T-cell (primary cell): ENCODE results near the gene MMP2. TPM values are rescaled to one million over a fixed set of nuclear protein-coding genes. Genes with fewer than 3 reads are reported as not detected.

Experiments
- ATAC-seq, 4 experiments: fragments of 200-7000 bp in 3 of 4; fragments of 150-1000 bp in 1 of 4; cut with Tn5 transposase; replicated peaks in 1 of 4; 1 replicate in 3 of 4; 2 replicates in 1 of 4; pipeline ENCODE4 v1.10.0; 2021; ENCODE audit warnings: moderate library complexity in 3 of 4, mild to moderate bottlenecking in 2 of 4, moderate number of reproducible peaks in 1 of 4
- CTCF ChIA-PET, 2 donors: fragments of 300-600 bp; sonication (Branson Sonifier 250); formaldehyde crosslinking; loops; one replicate each; lab custom pipeline; 2022; ENCODE audit warnings: antibody characterized with exemption in 2 of 2; lab: Charles Lee
- POLR2A ChIA-PET, 2 donors: fragments of 300-600 bp; sonication (Branson Sonifier 250); formaldehyde crosslinking; loops; one replicate each; lab custom pipeline; 2022; ENCODE audit warnings: antibody characterized with exemption in 2 of 2; lab: Charles Lee
- DNase-seq, 35 experiments: peaks; one replicate each; pipeline versions ENCODE4 v3.0.0 to v3.0.0-alpha.2; 2013 to 2023
- H3K27ac ChIP-seq: one replicate; pipeline ENCODE4 v1.5.1; 2013; ENCODE audit warnings: low read length
- H3K27me3 ChIP-seq, 2 experiments: replicated peaks in 1 of 2; 1 replicate in 1 of 2; 2 replicates in 1 of 2; pipeline versions ENCODE4 v1.6.1 to v1.7.0; 2013; ENCODE audit warnings: low read length in 1 of 2, mixed read lengths in 1 of 2; ENCODE audit not compliant: control insufficient read depth in 2 of 2, insufficient read depth in 2 of 2; ENCODE audit errors: extremely low read depth in 1 of 2
- H3K36me3 ChIP-seq, 2 donors: 1 replicate in 1 of 2; 2 replicates in 1 of 2; pipeline versions ENCODE4 v1.6.1 to v1.7.0; 2013; ENCODE audit warnings: low read length in 1 of 2; ENCODE audit not compliant: control insufficient read depth in 2 of 2, insufficient read depth in 1 of 2; ENCODE audit errors: extremely low read depth in 1 of 2
- H3K4me1 ChIP-seq, 2 experiments: 1 replicate in 1 of 2; 2 replicates in 1 of 2; pipeline versions ENCODE4 v1.6.1 to v1.7.0; 2013; ENCODE audit warnings: low read length in 2 of 2, mixed read lengths in 1 of 2; ENCODE audit not compliant: insufficient read depth in 2 of 2, control insufficient read depth in 1 of 2; ENCODE audit errors: extremely low read depth in 1 of 2
- H3K4me3 ChIP-seq, 2 donors: 1 replicate in 1 of 2; 2 replicates in 1 of 2; pipeline versions ENCODE4 v1.5.1 to v1.7.0; 2013; ENCODE audit warnings: mild to moderate bottlenecking in 2 of 2, low read length in 1 of 2, moderate library complexity in 1 of 2; ENCODE audit not compliant: control insufficient read depth in 1 of 2; ENCODE audit errors: extremely low read depth in 1 of 2
- H3K9me3 ChIP-seq: 2 replicates; pipeline ENCODE4 v1.7.0; 2013
- H3K27ac Mint-ChIP-seq, 2 donors: one replicate each; pipeline ENCODE4 v1.8.0; 2020 to 2021; ENCODE audit warnings: mild to moderate bottlenecking in 2 of 2, mixed read lengths in 2 of 2
- H3K27me3 Mint-ChIP-seq, 2 donors: one replicate each; pipeline ENCODE4 v1.8.0; 2021 to 2022; ENCODE audit warnings: mixed read lengths in 2 of 2
- H3K36me3 Mint-ChIP-seq: one replicate; pipeline ENCODE4 v1.8.0; 2021; ENCODE audit warnings: mixed read lengths
- H3K4me1 Mint-ChIP-seq, 3 donors: one replicate each; pipeline ENCODE4 v1.8.0; 2020 to 2022; ENCODE audit warnings: mixed read lengths in 3 of 3, mild to moderate bottlenecking in 1 of 3
- H3K4me3 Mint-ChIP-seq, 3 donors: one replicate each; pipeline ENCODE4 v1.8.0; 2020 to 2022; ENCODE audit warnings: mild to moderate bottlenecking in 3 of 3, mixed read lengths in 3 of 3, moderate library complexity in 3 of 3
- H3K9me3 Mint-ChIP-seq, 3 donors: one replicate each; pipeline ENCODE4 v1.8.0; 2020 to 2022; ENCODE audit warnings: mixed read lengths in 3 of 3
- WGBS: methylation state at CpG from one replicate; pipeline ENCODE4 v1.1.5; 2013; ENCODE audit warnings: missing lambda C conversion rate; ENCODE audit not compliant: insufficient coverage; 5-methylcytosine and 5-hydroxymethylcytosine counted together
- total RNA-seq, 35 experiments: library from RNA in 6 of 35; stranded (reverse) in 6 of 35; fragments of 120-200 nt in 1 of 35; gene quantifications; one replicate each; pipeline versions ENCODE4 v1.2.1 to v1.2.4 and lab custom pipeline; 2013 to 2026

Gene MMP2
- total RNA-seq, 5 donors from 2014 or later (not counting 1 experiment from before 2014, with no cell fraction given) = 0.44 to 2.4 (median 1.8) TPM; not detected in 1

GRCh38 chr16:55495616-55496289, 16.8 kb downstream of the MMP2 start:
- Mint-ChIP-seq H3K27me3 (peaks cover 5 to 7% of the 10 kb centered on the region in 2 donors), H3K27ac (no peak overlapping the region), H3K4me3 (no peak overlapping the region), H3K9me3 (no peaks in the 10 kb centered on the region), H3K4me1 (peaks cover 4 to 13% (median 8%) of the 10 kb centered on the region in 3 donors), H3K36me3 (no peaks in the 10 kb centered on the region)
- Histone ChIP-seq H3K36me3 (no peaks in the 10 kb centered on the region), H3K4me1 (peaks cover 0 to 9% of the 10 kb centered on the region in 2 experiments), H3K9me3 (no peaks in the 10 kb centered on the region), H3K4me3 (no peak overlapping the region), H3K27me3 (peaks cover 0 to 13% of the 10 kb centered on the region in 2 experiments), H3K27ac (no peak overlapping the region)
- no peak for ATAC-seq
- no peak for DNase-seq
- WGBS = 86% methylated on average over 1 of the region's 7 CpGs
- POLR2A ChIA-PET = no interaction called here
- CTCF ChIA-PET = no interaction called here

- no peak overlapping the region for H3K4me3 ChIP-seq
- no peak overlapping the region for H3K27ac ChIP-seq
- H3K36me3 ChIP-seq = no peaks in the 10 kb centered on the region
- ChIA-PET POLR2A (no interaction called here), CTCF (no interaction called here)
- no peaks in the 10 kb centered on the region for H3K9me3 ChIP-seq
- H3K36me3 Mint-ChIP-seq = no peaks in the 10 kb centered on the region
- peaks cover 0 to 10% of the 10 kb centered on the region in 2 experiments for H3K4me1 ChIP-seq
- no peaks in the 10 kb centered on the region for H3K9me3 Mint-ChIP-seq
- WGBS = 14% methylated on average over 4 of the region's 8 CpGs
- DNase-seq = no peak
- H3K4me3 Mint-ChIP-seq = no peak overlapping the region
- peaks cover 5 to 7% of the 10 kb centered on the region in 2 donors for H3K27me3 Mint-ChIP-seq
- H3K4me1 Mint-ChIP-seq = peaks cover 4 to 13% (median 8%) of the 10 kb centered on the region in 3 donors
- H3K27ac Mint-ChIP-seq = no peak overlapping the region
- H3K27me3 ChIP-seq = peaks cover 0 to 13% of the 10 kb centered on the region in 2 experiments
- ATAC-seq = no peak
Measured at GRCh38 chr16:55496509-55497145, 17.6 kb downstream of the MMP2 start.

- H3K27ac ChIP-seq = no peak overlapping the region
- no peaks in the 10 kb centered on the region for H3K9me3 ChIP-seq
- ATAC-seq (no peak), DNase-seq (no peak)
- Mint-ChIP-seq H3K36me3 (no peaks in the 10 kb centered on the region), H3K27ac (no peak overlapping the region), H3K9me3 (no peaks in the 10 kb centered on the region), H3K4me1 (peaks cover 4 to 13% (median 8%) of the 10 kb centered on the region in 3 donors), H3K27me3 (peaks cover 5 to 7% of the 10 kb centered on the region in 2 donors), H3K4me3 (no peak overlapping the region)
- no peaks in the 10 kb centered on the region for H3K36me3 ChIP-seq
- WGBS = no CpG with 5 or more reads among the region's 5 CpGs
- peaks cover 0 to 10% of the 10 kb centered on the region in 2 experiments for H3K4me1 ChIP-seq
- ChIA-PET CTCF (no interaction called here), POLR2A (no interaction called here)
- peaks cover 0 to 13% of the 10 kb centered on the region in 2 experiments for H3K27me3 ChIP-seq
- H3K4me3 ChIP-seq = no peak overlapping the region
Measured at GRCh38 chr16:55497558-55497957, 18.6 kb downstream of the MMP2 start.

GRCh38 chr16:55498101-55498500, 19.1 kb downstream of the MMP2 start:
- Histone ChIP-seq H3K4me3 (no peak overlapping the region), H3K27ac (no peak overlapping the region), H3K36me3 (no peaks in the 10 kb centered on the region), H3K27me3 (peaks cover 0 to 13% of the 10 kb centered on the region in 2 experiments), H3K4me1 (peaks cover 0 to 10% of the 10 kb centered on the region in 2 experiments), H3K9me3 (no peaks in the 10 kb centered on the region)
- WGBS = 97% methylated on average over 5 of the region's 6 CpGs
- Mint-ChIP-seq H3K9me3 (no peaks in the 10 kb centered on the region), H3K27me3 (peaks cover 5 to 7% of the 10 kb centered on the region in 2 donors), H3K4me3 (no peak overlapping the region), H3K27ac (no peak overlapping the region), H3K36me3 (no peaks in the 10 kb centered on the region), H3K4me1 (peaks cover 4 to 13% (median 8%) of the 10 kb centered on the region in 3 donors)
- DNase-seq = no peak
- CTCF ChIA-PET = no interaction called here
- POLR2A ChIA-PET = no interaction called here
- no peak for ATAC-seq

GRCh38 chr16:55499281-55499680, 20.3 kb downstream of the MMP2 start:
- Histone ChIP-seq H3K9me3 (no peaks in the 10 kb centered on the region), H3K4me3 (no peak overlapping the region), H3K27ac (no peak overlapping the region), H3K36me3 (no peaks in the 10 kb centered on the region), H3K4me1 (peaks cover 0 to 10% of the 10 kb centered on the region in 2 experiments), H3K27me3 (peaks cover 0 to 13% of the 10 kb centered on the region in 2 experiments)
- Mint-ChIP-seq H3K36me3 (no peaks in the 10 kb centered on the region), H3K4me3 (no peak overlapping the region), H3K27ac (no peak overlapping the region), H3K4me1 (peaks cover 4 to 13% (median 8%) of the 10 kb centered on the region in 3 donors), H3K27me3 (peaks cover 5 to 7% of the 10 kb centered on the region in 2 donors), H3K9me3 (no peaks in the 10 kb centered on the region)
- no peak for ATAC-seq
- DNase-seq = no peak
- CTCF ChIA-PET = no interaction called here
- POLR2A ChIA-PET = no interaction called here
- 33% methylated on average over 1 of the region's 3 CpGs for WGBS

- Mint-ChIP-seq H3K27me3 (peaks cover 5 to 7% of the 10 kb centered on the region in 2 donors), H3K4me3 (no peak overlapping the region), H3K27ac (no peak overlapping the region), H3K9me3 (no peaks in the 10 kb centered on the region), H3K36me3 (no peaks in the 10 kb centered on the region), H3K4me1 (peaks cover 4 to 13% (median 8%) of the 10 kb centered on the region in 3 donors)
- WGBS = 33% methylated on average over 8 of the region's 10 CpGs
- Histone ChIP-seq H3K36me3 (no peaks in the 10 kb centered on the region), H3K27me3 (peaks cover 0 to 13% of the 10 kb centered on the region in 2 experiments), H3K27ac (no peak overlapping the region), H3K4me3 (no peak overlapping the region), H3K9me3 (no peaks in the 10 kb centered on the region), H3K4me1 (peaks cover 0 to 10% of the 10 kb centered on the region in 2 experiments)
- peak in 3 of 4 experiments; percentile 52 to 63 (median 53) for ATAC-seq
- POLR2A ChIA-PET = no interaction called here
- peak in 1 of 35 experiments; percentile 9 for DNase-seq
- CTCF ChIA-PET = interaction anchor here in 1 of 2 donors (0.7 kb wide), 1 partner anchor 12 kb away, joined by 9 read pairs; no protein-coding TSS in a partner anchor
Measured at GRCh38 chr16:55499951-55500529, 21.0 kb downstream of the MMP2 start.
